Peyer's patch (tissue), 4 donors: ENCODE measurements around the gene TMUB1.

Experiments used
- CTCF ChIP-seq, 6 experiments: fragments of 450-650 bp in 4 of 6; fragments of 200-600 bp in 2 of 6; sonication (generic) in 1 of 6; IDR thresholded peaks; one replicate each; pipeline ENCODE4 v1.5.1; 2017 to 2019; ENCODE audit warnings: antibody characterized with exemption in 6 of 6, mild to moderate bottlenecking in 3 of 6, moderate library complexity in 1 of 6
- POLR2A ChIP-seq, 2 donors: fragments of 450-650 bp; IDR thresholded peaks; one replicate each; pipeline ENCODE4 v1.5.1; 2017; ENCODE audit warnings: antibody characterized with exemption in 2 of 2, mild to moderate bottlenecking in 2 of 2, moderate library complexity in 2 of 2

DNA sequence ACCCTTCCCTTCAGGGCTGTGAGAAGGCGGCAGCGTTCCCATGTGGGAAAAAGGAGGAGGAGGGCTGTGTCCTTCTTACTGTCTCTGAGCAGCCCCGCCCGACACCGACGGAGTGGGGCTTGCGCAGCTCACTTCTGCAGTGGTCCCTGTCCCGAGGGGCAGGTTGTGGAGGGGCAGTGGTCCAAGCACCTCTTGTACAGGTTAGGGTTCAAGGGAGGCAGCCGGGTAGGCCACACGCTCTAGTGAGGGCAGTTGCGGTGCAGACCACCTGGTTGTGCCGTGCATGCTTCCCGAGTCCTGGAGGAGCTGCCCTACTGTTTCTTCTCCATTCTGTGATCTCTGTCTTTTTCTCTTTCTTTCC lies 35.7 kb upstream of the TMUB1 start:
- TF ChIP-seq POLR2A (IDR thresholded peaks at IDR 0.05) (no peak), CTCF (IDR thresholded peaks at IDR 0.05) (no peak)
